Activated CD8-positive, alpha-beta memory T cell treated with anti-CD3 and anti-CD28 coated beads, Interleukin-2, amount 10 ng/mL, durations not matched to agents 7 days and 5 days (primary cell): ENCODE results near the gene SLC30A10. TPM values are rescaled to one million over a fixed set of nuclear protein-coding genes. Genes with fewer than 3 reads are reported as not detected.
"Not testable (repeated sequence)": the region's sequence is repeated elsewhere in the genome, so short reads cannot be mapped to it uniquely, and the experiment has no call there.

Experiments
- ATAC-seq: fragments of 150-1000 bp; cut with Tn5 transposase; one replicate; pipeline ENCODE4 v1.10.0; 2021; ENCODE audit warnings: moderate library complexity
- CTCF ChIA-PET: fragments of 350-600 bp; sonication (Branson Sonifier 250); formaldehyde crosslinking; loops from one replicate; lab custom pipeline; 2021; ENCODE audit warnings: antibody characterized with exemption; lab: Charles Lee
- DNase-seq: peaks from one replicate; pipeline ENCODE4 v3.0.0-alpha.2; 2020
- H3K27ac Mint-ChIP-seq: one replicate; pipeline ENCODE4 v1.8.0; 2021; ENCODE audit warnings: mild to moderate bottlenecking, mixed read lengths
- H3K27me3 Mint-ChIP-seq: one replicate; pipeline ENCODE4 v1.8.0; 2021; ENCODE audit warnings: mixed read lengths
- H3K36me3 Mint-ChIP-seq: one replicate; pipeline ENCODE4 v1.8.0; 2021; ENCODE audit warnings: mild to moderate bottlenecking, mixed read lengths
- H3K4me1 Mint-ChIP-seq: one replicate; pipeline ENCODE4 v1.8.0; 2021; ENCODE audit warnings: mixed read lengths
- H3K4me3 Mint-ChIP-seq: one replicate; pipeline ENCODE4 v1.8.0; 2021; ENCODE audit warnings: mild to moderate bottlenecking, moderate library complexity, mixed read lengths
- H3K9me3 Mint-ChIP-seq: one replicate; pipeline ENCODE4 v1.8.0; 2022; ENCODE audit warnings: low read depth, mixed read lengths
- total RNA-seq, 2 experiments: library from RNA; stranded (reverse); gene quantifications; one replicate each; pipeline ENCODE4 v1.2.3, GENCODE V29; 2021

The SLC30A10 gene
- total RNA-seq, 2 experiments from 2014 or later: not detected

DNA sequence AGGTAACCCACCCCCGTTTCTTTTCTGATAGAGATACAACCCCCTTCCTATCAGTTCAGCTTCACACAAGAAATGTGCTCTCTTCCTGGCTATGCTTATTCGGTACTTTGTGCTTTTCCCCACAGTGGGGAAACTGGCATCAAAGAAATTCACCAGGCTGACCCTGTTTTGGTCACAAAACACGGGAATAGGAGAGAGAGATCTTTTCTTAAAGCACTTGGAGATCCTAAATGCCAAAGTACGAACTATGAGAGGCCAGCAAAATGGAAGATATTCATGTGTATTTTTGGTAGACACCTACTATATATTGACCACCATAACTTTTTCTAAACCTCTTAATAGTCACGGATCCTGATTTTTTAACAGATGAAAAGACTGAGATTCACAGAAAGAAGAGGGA, 30.0 kb downstream of the SLC30A10 start:
- Mint-ChIP-seq H3K36me3 (no peaks in the 10 kb centered on the region), H3K4me1 (no peaks in the 10 kb centered on the region), H3K4me3 (no peak overlapping the region), H3K9me3 (no peaks in the 10 kb centered on the region), H3K27me3 (peaks cover 4% of the 10 kb centered on the region), H3K27ac (no peak overlapping the region)
- ATAC-seq (no peak), DNase-seq (no peak)
- CTCF ChIA-PET: no interaction called here

DNA sequence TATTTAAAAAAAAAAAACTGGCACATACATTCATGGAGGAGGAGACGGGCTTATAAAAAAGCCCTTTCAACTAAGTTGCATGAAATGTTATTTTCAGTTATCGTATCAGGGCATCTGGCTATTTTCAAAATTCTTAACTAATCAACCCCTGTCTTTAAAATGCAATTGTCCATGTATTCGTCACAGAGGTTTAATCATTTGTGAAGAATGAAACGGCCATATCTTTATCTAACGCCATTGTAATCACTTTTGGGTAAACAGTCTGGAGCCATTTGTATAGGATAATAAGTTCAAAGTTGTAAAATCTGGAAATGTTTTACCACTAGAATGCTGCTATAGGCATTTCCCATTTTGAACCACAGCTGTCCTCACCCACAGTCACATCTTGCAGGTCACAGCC, 30.4 kb downstream of the SLC30A10 start:
- H3K27ac Mint-ChIP-seq: no peak overlapping the region
- ATAC-seq (no peak), DNase-seq (no peak)
- peaks cover 4% of the 10 kb centered on the region for H3K27me3 Mint-ChIP-seq
- no peaks in the 10 kb centered on the region for H3K36me3 Mint-ChIP-seq
- CTCF ChIA-PET: no interaction called here
- no peak overlapping the region for H3K4me3 Mint-ChIP-seq
- H3K4me1 Mint-ChIP-seq: no peaks in the 10 kb centered on the region
- H3K9me3 Mint-ChIP-seq: no peaks in the 10 kb centered on the region

DNA sequence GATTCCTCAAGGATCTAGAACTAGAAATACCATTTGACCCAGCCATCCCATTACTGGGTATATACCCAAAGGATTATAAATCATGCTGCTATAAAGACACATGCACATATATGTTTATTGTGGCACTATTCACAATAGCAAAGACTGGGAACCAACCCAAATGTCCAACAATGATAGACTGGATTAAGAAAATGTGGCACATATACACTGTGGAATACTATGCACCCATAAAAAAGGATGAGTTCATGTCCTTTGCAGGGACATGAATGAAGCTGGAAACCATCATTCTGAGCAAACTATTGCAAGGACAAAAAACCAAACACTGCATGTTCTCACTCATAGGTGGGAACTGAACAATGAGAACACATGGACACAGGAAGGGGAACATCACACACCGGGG, 36.1 kb downstream of the SLC30A10 start:
- CTCF ChIA-PET, H3K27ac Mint-ChIP-seq, ATAC-seq, H3K36me3 Mint-ChIP-seq, H3K27me3 Mint-ChIP-seq, H3K4me3 Mint-ChIP-seq, H3K4me1 Mint-ChIP-seq, H3K9me3 Mint-ChIP-seq, DNase-seq: not testable (repeated sequence)

DNA sequence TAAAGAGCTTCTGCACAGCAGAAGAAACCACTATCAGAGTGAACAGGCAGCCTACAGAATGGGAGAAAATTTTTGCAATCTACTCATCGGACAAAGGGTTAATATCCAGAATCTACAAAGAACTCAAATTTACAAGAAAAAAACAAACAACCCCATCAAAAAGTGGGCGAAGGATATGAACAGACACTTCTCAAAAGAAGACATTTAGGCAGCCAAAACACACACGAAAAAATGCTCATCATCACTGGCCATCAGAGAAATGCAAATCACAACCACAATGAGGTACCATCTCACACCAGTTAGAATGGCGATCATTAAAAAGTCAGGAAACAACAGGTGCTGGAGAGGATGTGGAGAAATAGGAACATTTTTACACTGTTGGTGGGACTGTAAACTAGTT, 36.5 kb downstream of the SLC30A10 start:
- DNase-seq, H3K9me3 Mint-ChIP-seq, H3K4me3 Mint-ChIP-seq, H3K27ac Mint-ChIP-seq, H3K36me3 Mint-ChIP-seq, H3K27me3 Mint-ChIP-seq, CTCF ChIA-PET, H3K4me1 Mint-ChIP-seq, ATAC-seq: not testable (repeated sequence)

DNA sequence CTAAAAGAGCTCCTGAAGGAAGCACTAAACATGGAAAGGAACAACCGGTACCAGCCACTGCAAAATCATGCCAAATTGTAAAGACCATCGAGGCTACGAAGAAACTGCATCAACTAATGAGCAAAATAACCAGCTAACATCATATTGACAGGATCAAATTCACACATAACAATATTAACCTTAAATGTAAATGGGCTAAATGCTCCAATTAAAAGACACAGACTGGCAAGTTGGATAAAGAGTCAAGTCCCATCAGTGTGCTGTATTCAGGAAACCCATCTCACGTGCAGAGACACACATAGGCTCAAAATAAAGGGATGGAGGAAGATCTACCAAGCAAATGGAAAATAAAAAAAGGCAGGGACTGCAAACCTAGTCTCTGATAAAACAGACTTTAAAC, 39.7 kb downstream of the SLC30A10 start:
- H3K27me3 Mint-ChIP-seq, ATAC-seq, H3K9me3 Mint-ChIP-seq, H3K4me3 Mint-ChIP-seq, H3K4me1 Mint-ChIP-seq, H3K36me3 Mint-ChIP-seq, CTCF ChIA-PET, H3K27ac Mint-ChIP-seq, DNase-seq: not testable (repeated sequence)

DNA sequence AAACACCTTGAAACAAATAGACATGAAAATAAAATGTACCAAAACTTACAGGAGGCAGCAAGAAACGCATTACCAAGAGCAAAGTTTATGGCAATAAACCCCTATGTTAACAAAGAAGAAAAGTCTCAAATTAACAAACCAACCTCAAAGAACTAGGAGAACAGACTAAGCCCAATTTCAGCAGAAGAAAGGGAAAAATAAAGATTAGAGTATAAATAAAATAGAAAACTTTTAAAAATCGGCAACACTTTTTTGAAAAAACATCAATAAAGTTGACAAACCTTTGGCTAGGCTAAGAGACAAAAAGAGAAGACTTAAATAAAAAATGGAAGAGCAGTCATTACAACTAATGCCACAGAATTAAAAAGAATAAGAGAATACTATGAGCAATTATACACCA, 42.7 kb downstream of the SLC30A10 start:
- no peaks in the 10 kb centered on the region for H3K36me3 Mint-ChIP-seq
- H3K27ac Mint-ChIP-seq: no peak overlapping the region
- H3K27me3 Mint-ChIP-seq: peaks cover 3% of the 10 kb centered on the region
- H3K4me1 Mint-ChIP-seq: no peaks in the 10 kb centered on the region
- CTCF ChIA-PET: no interaction called here
- no peak overlapping the region for H3K4me3 Mint-ChIP-seq
- DNase-seq (no peak), ATAC-seq (no peak)
- no peaks in the 10 kb centered on the region for H3K9me3 Mint-ChIP-seq

DNA sequence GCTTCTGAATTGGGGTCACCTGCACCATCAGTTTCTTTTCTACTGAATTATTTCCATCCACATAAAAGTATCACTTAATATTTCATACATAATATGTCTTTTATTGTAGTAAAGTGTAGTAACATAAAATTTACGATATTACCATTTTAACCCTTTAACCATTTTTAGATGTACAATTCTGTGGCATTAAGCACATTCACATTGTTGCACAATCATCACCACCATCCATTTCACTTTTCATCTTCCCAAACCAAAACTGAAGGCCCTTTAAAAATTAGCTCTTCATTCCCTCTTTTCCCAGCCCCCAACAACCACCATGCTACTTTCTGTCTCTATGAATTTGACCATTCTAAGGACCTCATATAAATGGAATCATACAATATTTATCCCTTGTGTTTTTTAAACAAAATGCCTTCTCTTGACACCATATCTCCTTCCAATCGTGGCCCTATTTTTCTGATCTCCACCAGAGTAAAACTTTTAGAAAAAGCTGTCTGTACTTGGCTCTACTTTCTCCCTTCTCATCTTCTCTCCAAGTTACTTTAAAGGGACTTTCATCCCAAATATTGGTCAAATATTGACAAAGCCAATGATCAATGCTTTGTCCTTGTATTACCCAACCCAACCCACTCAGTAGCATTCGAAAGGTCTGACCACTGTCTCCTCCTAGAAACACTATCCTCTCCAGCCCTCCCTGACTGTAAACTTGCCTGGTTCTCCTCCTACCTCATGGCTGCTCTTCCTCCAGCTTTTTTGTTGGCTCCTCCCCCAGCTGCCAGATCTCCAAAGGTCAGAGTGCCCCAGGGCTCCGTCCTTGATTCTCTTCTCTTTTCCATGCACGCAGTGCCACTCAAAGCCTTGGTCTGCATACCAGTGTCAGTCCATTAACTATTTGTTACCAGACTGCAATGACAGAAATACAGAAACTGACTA, 44.7 kb downstream of the SLC30A10 start:
- DNase-seq (no peak), ATAC-seq (no peak)
- CTCF ChIA-PET: no interaction called here
- H3K4me3 Mint-ChIP-seq: no peak overlapping the region
- no peak overlapping the region for H3K27ac Mint-ChIP-seq
- H3K36me3 Mint-ChIP-seq: no peaks in the 10 kb centered on the region
- H3K27me3 Mint-ChIP-seq: peaks cover 3% of the 10 kb centered on the region
- no peaks in the 10 kb centered on the region for H3K9me3 Mint-ChIP-seq
- no peaks in the 10 kb centered on the region for H3K4me1 Mint-ChIP-seq

DNA sequence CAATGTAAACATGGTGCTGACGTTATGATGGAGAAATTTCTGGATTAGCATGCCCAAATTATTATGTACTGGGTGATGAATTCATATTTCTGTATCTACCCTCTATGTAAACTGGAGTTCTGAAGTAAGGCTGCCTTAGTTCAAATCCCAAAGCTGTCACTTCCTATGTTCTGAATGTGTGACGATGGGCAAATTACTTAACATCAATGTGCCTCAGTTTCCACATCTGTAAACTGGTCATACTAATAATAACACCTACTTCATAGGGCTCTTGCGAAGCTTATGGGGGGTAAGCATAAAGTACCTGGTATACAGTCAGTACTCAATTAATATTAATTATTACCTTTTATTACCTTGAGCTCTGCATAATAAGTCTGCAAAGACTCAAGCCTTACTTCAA, 45.6 kb downstream of the SLC30A10 start:
- DNase-seq (no peak), ATAC-seq (no peak)
- Mint-ChIP-seq H3K9me3 (no peaks in the 10 kb centered on the region), H3K4me3 (no peak overlapping the region), H3K4me1 (no peaks in the 10 kb centered on the region), H3K27ac (no peak overlapping the region), H3K36me3 (no peaks in the 10 kb centered on the region), H3K27me3 (peaks cover 3% of the 10 kb centered on the region)
- CTCF ChIA-PET: no interaction called here

DNA sequence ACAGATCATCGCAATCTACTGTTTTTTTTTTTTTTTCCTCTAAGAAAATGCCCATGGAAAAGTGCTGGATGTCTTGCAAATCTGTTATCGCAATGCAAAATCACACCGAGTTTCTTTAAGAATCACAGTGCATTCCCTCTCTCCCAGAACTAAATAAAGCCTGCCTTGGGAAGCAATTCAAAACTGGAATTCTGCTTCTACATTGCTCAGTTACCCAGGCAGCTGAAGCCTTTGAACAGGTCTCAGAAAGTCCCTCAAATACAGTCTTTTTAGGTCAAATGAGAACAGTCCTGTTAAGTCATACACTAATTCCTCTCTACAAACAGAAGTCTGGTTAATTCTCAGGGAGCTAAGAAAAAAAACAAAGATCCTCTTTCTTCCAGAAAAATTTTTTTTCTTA, 46.3 kb downstream of the SLC30A10 start:
- Mint-ChIP-seq H3K27me3 (peaks cover 3% of the 10 kb centered on the region), H3K4me3 (no peak overlapping the region), H3K9me3 (no peaks in the 10 kb centered on the region), H3K4me1 (no peaks in the 10 kb centered on the region), H3K36me3 (no peaks in the 10 kb centered on the region), H3K27ac (no peak overlapping the region)
- CTCF ChIA-PET: no interaction called here
- DNase-seq (no peak), ATAC-seq (no peak)

DNA sequence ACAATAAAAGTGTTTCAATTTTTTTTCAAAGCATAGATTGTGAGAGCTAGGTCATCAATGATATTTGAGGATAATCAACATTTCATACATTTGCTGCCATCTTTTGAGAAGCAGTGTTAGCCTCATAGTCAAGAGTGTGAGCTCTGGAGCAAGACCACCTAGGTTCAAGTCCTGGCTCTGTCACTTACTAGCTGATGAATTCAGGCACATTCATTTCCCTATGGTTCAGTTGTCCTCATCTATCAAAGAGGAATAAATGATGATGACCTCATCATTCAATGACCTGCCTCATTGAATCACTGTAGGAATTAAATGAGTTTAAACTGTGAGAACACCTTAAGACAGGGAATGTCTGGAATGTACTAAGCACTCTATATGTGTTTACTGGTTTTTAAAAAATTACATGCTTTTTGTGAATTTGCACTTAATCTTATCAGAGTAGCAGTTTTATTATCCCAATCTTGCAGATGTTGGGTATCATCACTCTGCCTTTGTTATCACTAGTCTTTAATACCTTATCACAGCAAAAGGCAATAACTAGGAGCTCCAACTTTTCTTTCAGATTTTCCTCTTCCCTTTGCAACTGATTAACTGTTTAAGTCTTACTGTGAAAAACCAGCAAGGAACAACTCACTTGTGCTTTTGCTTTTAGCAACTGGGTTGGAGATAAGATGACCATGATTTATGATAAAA, 47.4 kb downstream of the SLC30A10 start:
- CTCF ChIA-PET: no interaction called here
- Mint-ChIP-seq H3K27me3 (peaks cover 3% of the 10 kb centered on the region), H3K27ac (no peak overlapping the region), H3K4me1 (no peaks in the 10 kb centered on the region), H3K9me3 (no peaks in the 10 kb centered on the region), H3K36me3 (no peaks in the 10 kb centered on the region), H3K4me3 (no peak overlapping the region)
- DNase-seq (no peak), ATAC-seq (no peak)

DNA sequence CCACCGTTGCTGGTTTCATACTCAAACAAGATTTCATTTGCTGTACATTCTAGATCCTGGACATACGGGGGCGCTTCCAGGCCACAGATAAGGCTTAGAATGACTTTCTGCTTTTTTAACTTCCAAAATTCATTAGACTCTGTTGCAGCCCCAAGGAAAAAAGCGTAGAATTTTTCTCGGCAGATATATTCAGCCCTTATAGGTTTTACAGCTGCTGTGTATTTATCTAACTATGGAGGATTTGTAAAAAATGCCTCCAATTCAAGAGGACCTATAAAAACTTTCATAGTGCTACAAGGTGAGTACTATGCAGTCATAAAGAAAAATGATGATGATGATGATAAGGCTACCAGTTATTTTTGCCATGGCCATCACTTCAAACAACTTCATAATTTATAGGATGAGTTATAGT, 51.6 kb downstream of the SLC30A10 start:
- no peak for DNase-seq
- H3K9me3 Mint-ChIP-seq: no peaks in the 10 kb centered on the region
- ATAC-seq: no peak
- H3K4me3 Mint-ChIP-seq: no peak overlapping the region
- CTCF ChIA-PET: no interaction called here
- H3K27ac Mint-ChIP-seq: no peak overlapping the region
- H3K27me3 Mint-ChIP-seq: no peaks in the 10 kb centered on the region
- H3K4me1 Mint-ChIP-seq: no peaks in the 10 kb centered on the region
- no peaks in the 10 kb centered on the region for H3K36me3 Mint-ChIP-seq

DNA sequence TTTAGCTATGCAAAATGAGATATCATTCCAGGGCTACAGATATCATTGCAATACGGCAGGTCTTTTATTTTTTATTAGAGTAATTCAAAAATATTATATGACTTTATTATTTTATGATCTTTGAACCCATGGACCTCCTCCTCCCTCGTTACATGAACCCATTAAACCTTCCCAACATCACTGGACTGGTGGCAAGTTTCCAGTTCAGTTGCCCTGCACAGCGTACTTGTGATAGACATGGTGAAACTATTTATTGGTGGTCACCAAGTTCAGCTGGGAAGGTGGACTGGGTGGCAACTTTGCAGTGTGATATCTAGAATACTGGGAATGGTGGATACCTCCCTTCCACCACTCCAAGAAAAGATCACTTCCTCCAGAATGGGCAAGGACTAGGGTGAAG, 52.5 kb downstream of the SLC30A10 start:
- Mint-ChIP-seq H3K27me3 (no peaks in the 10 kb centered on the region), H3K9me3 (no peaks in the 10 kb centered on the region), H3K27ac (no peak overlapping the region), H3K36me3 (no peaks in the 10 kb centered on the region), H3K4me1 (no peaks in the 10 kb centered on the region), H3K4me3 (no peak overlapping the region)
- no peak for DNase-seq
- CTCF ChIA-PET: no interaction called here
- ATAC-seq: no peak

DNA sequence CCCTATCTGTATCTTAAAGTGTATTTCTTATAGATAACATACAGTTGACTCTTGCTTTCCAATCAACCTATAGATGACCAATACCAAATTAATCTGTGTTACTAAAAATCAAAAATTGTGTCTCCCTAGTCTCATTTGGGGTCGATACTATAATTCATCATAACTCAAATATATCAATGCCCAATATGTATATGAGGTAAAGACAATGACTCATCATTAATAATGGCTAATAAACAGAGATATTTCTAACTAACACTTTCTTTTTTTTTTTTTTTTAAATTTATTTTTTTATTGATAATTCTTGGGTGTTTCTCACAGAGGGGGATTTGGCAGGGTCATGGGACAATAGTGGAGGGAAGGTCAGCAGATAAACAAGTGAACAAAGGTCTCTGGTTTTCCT, 55.8 kb downstream of the SLC30A10 start:
- H3K4me3 Mint-ChIP-seq: not testable (repeated sequence)

DNA sequence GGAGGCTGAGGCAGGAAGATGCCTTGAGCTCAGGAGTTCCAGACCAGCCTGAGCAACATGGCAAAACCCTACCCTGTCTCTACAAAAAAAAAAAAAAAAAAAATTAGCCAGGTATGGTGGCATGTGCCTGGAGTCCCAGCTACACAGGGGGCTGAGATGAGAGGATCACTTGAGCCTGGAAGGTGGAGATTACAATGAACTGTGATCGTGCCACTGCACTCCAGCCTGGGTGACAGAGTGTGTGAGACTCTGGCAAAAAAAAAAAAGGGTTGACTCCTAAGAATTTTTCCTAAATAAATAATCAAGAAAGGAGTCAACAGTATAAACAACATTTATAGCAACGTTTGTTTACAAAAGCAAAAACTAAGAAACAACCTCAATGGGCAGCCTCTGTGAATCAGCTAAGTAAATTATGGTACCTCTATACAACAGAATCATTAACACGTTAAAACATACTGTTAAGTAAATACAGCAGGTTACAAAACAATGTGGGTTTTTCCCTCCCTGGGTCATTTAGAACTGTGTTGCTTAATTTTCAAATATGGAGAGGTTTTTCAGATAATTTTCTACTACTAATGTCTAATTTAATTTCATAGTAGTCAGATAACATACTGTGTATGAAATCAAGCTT, 56.8 kb downstream of the SLC30A10 start:
- CTCF ChIA-PET: no interaction called here
- DNase-seq (no peak), ATAC-seq (no peak)
- Mint-ChIP-seq H3K36me3 (no peaks in the 10 kb centered on the region), H3K4me3 (no peak overlapping the region), H3K4me1 (no peaks in the 10 kb centered on the region), H3K27me3 (no peaks in the 10 kb centered on the region), H3K27ac (no peak overlapping the region), H3K9me3 (no peaks in the 10 kb centered on the region)

More for the DNA sequence above, 55.8 kb downstream of the SLC30A10 start:
- H3K4me1 Mint-ChIP-seq, DNase-seq, H3K9me3 Mint-ChIP-seq, H3K36me3 Mint-ChIP-seq, CTCF ChIA-PET, ATAC-seq, H3K27ac Mint-ChIP-seq, H3K27me3 Mint-ChIP-seq: not testable (repeated sequence)
